ENCODE measurements around the gene SELENOP.
"Not testable (repeated sequence)": the region's sequence is repeated elsewhere in the genome, so short reads cannot be mapped to it uniquely, and the experiment has no call there.

The SELENOP gene

DNA sequence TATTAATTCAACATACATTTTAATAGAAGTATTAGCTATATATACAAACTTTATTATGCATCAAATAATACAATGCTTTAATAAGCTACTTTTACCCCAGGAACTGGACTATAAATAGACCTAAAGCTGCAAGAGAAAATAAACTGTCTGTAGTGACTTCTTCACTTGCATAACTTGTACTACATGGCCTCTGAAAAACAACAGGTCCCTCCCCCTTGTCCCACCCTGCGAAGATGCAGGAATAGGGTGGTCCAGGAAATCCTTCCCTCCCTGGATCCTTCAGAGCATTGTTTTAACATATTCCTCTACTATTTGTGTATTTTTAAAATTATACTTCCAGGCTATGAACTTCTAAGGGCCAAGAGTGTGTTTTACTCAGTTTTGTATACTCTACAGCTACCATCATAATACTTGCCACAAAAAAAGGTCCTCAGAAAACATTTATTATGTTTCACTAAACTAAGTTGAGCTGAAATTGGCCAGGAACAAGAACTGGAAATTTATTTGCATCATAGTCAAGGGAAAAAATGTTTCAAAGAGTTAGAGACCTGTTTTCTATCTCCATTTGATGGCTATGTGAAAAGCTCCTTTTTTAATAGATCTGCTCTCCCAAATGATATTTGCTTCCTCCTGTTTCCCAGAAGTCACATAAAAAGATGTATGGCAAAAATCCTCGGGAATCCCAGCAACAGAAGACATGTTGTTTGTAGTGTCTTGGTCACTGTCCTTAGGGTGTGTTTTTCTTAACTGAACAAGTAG, 15.2 kb upstream of the SELENOP start:
- DNase-seq (ENCODE audit: low read depth in 1 of 2, low spot score in 1 of 2) = no peak

DNA sequence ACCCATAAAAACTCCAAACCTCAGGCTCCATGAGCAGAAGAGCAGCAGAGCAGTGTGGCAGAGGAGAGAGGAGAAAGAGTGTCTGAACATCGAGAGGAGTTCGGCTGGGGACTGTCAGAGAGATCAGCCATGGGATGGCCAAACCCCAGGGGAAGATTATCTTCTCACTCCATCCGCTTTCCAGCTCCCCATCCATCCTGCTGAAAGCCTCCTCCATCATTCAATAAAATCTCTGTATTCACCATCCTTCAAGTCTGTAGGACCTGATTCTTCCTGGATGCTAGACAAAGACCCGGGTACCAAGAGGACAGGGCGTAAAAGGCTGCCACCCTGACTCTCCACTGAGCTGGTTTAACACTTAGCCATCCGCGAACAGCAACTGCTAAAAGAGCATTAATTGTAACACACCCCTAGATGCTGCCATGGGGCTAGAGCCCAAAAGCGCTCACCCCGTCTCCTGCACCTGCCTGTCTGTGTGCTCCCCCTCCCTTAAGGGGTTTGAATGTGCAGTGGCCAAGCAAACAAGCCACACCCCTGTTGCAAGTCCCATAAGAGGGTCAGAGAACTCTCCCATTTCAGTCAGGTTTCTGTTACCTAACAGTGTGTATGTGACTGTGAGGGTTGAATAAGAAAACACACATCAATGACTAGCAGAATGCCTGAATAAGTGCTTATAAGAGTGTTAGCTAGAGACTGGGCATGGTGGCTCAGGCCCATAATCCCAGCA, 13.9 kb upstream of the SELENOP start:
- no peak for DNase-seq (ENCODE audit: low read depth in 1 of 2, low spot score in 1 of 2)

DNA sequence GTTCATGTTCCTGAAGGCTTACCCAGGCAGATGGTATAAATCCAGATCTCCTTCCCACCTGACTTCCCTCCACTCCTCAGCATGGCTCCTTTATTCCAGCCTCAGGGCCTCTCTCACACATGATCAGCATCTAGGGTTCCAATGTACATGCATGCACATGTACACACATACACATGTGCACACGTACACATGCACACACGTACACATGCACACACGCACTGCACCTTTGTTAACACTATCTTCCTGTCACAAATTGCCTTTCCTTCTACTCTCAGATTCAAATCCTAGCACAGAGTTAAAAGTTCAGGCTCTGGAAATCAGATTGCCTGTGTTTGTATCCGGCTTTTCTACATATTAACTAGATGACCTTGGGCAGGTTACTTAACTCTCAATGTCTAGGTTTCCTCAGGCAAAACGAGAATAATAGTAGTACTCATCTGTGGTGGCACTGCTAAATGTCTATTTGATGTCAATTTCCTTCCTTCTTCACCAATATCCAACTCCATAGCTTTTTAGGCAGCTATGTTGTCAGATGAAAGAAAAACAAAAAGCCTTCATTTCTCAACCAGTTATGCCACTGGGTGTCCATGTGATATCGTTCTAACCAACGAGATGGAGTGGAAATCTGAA, 12.8 kb upstream of the SELENOP start:
- DNase-seq (ENCODE audit: low read depth in 1 of 2, low spot score in 1 of 2) = no peak

DNA sequence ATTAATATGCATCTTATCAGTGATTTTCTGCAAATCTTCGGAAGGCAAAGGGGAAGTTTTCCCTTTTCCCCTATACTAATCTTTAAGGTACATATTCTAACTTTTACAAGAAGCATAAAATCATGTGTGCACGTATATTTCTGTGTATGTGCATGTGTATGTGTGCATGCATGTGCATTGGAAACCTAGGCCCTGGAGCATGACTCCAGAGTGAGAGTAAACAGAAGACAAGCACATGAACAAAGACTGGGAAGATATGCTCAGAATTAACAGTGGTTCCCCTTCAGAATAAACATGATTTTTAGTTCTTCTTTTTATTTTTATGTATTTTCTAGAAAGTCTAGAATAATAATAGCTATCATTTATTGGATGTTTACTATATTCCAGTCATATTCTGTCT, 10.9 kb upstream of the SELENOP start:
- no peak for DNase-seq (ENCODE audit: low read depth in 1 of 2, low spot score in 1 of 2)

DNA sequence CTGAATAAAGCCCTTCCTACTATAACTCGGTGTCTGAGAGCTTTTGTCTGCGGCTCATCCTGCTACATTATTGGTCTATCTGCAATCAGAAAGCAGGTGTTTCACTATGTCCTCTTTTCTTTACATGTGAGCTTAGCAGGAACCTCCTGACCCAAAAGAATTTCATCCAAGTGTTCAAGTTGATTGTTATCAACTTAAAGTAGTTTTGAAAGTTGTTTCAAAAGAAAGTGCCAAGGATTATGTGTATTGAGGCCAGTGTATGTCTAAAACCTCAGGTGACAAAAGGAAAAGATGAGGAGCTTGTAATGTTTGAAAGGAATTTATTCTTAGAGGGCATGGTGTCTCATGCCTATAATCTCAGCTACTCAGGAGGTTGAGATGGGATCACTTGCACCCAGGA, 8.1 kb upstream of the SELENOP start:
- DNase-seq (ENCODE audit: low read depth in 1 of 2, low spot score in 1 of 2) = no peak

DNA sequence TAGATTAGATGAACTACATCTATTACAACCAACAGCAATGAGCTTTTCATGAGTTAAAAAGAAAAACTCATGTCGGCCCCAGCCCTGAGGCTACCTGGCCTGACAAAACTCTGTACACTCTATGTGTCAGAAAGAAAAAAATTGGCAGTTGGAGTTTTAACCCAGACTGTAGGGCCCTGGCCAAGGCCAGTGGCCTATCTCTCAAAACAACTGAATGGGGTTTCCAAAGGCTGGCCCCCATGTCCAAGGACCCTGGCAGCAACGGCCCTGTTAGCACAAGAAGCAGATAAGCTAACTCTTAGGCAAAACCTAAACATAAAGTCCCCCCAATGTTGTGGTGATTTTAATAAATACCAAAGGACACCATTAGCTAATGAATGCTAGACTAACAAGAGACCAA, 4.9 kb upstream of the SELENOP start:
- DNase-seq (ENCODE audit: low read depth in 1 of 2, low spot score in 1 of 2) = not testable (repeated sequence)

DNA sequence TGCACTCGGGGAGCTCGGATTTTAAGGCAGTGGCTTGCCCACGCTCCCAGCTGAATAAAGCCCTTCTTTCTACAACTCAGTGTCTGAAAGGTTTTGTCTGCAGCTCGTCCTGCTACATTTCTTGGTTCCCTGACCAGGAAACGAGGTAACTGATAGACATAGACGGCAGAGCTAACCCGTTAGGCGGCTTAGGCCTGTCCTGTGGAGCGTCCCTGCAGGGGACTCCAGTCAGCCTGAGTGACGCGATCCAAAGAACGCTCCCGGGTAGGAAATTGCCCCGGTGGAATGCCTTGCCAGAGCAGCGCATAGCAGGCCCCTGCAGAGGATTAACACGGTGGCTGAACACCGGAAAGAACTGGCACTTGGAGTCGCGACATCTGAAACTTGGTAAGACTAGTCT, 1.8 kb upstream of the SELENOP start:
- DNase-seq (ENCODE audit: low read depth in 1 of 2, low spot score in 1 of 2) = no peak

DNA sequence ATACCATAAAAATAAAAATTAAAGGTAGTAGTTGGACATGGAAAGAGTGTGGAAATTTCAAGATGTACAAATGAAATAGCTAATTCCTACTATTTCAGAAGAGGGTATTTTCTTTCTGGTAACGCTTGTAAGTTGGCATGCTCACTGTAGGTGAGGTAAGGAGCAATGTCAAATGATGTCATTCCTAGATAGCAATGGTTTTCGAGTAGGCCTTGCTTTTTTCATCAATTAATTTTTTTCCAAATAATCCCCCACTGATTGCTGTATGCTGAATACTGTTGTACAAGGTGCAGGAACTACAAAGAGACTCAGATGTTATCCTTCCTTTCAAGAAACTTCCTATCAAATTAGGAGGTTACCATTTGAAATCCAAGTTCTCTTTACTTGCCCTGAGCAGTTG, 928 bp upstream of the SELENOP start:
- no peak for DNase-seq (ENCODE audit: low read depth in 1 of 2, low spot score in 1 of 2)

DNA sequence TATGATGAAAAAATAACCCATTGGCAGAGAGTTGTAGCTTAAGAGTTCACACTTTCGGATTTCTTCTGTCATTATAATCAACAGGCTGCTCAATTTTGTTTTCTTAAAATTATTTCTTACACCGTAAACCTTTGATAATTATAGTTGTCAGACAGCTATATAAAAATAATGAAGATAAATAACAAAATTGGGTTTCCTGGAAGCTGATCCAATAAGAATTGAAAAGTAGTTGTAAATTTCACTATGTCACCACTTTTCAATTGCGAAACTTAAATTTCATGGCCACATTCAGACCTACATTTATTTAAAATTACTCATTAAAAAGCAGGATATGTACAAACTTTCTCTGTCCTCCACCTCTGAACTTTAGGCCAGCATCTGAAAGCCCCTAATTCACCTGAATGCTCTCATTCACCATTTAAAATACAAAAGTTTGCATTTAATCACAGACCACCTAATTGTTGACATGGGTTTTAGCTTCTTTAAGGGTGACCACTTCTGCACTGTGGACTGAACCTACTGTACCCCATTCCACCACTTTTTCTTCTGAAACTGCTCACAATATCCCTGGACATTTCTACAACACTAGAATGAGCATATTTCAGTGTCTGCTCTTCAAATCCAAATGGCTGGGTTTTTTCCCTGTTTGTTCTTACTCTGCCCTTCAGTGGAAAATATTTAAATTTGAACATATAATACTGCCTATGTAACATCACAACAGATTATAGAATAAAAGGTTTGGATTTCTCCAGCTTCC, 680 bp downstream of the SELENOP start:
- DNase-seq (ENCODE audit: low read depth in 1 of 2, low spot score in 1 of 2) = no peak

DNA sequence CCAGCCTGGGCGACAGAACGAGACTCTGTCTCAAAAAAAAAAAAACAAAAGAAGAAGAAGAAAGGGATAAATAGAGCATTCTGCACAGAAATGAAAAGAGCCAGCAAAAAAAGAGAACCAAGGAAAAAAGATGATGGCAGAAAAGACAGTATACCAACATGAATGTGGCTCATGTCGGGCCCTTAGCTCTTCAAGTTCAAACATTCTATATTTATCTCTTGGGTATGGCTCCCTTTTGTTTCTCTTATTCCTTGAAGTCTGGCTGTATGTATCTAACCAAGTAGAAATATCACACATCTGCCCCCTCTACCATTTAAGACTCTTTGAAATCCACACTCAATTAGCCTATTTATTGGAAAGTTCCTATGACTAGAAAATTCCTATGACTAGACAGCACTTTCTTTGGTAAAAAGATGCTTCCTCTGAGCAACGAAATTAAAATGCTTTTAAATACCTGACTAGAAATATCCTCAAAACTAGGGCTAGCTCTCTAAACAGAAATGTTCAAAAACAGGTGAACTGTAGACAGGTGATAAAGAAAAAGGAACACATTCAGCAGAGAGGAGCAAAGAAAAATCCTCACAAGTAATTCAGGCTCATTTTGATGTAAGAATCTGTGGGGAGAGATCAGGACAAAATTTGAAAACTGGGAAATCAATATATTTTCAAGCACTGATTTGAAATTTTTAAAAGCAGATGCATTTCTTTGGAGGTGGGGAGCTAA, 2.6 kb downstream of the SELENOP start:
- DNase-seq (ENCODE audit: low read depth in 1 of 2, low spot score in 1 of 2) = no peak

DNA sequence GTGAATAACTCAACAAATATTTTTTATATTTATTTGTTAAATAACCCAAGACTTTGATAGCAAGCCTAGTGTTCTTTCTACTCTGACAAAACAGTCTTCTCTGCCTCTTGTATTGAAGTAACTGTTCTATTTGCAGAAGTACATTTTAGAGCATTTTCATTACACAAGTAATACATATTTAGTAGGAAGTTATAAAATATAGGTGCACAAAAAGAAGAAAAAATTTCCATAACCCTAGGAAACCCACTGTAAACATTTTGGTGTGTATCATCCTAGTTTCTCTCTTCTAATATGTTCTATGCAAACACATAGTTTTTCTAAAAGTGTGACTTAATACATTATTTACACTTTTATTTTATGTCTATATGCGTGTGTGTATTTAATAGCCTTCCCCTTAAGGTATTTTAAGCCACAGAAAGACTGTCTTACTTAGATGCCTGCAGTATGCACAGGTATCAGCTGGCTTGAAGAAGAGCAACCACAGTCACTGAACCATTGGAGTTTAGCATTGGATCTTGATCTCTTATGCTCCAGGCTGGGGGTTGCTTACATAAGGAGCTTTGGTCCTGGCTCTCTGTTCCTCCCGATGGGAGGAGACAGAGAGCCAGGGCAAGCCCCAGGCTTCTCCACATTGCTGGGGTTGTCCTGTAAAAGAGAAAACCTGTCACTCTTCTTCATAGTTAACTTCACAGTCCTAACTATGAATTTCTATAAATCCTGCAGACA, 3.8 kb downstream of the SELENOP start:
- no peak for DNase-seq (ENCODE audit: low read depth in 1 of 2, low spot score in 1 of 2)

DNA sequence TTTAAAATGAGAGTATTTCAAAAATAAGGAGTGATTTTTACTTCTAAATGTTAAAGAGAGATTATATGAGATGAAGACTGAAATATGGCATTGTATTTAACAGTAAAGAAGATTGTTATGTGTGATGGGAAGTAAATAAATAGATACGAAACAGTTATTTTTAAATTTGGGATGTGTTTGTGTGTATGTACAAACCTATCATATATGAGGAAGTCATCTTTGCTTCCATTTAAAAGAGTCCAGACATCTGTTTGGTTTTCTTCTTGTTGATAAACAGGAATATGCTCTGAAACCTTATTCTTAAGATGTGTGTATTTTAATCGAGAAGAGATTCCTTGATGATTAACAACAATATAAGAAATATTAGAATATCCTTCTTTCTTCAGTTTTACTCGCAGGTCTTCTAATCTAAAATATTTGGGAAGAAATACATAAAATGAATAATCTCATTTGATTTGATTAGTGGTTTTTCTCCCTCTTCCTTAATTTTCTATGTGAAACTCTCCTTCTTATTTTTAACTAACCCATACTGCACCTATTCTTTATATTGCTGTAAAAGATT, 4.9 kb downstream of the SELENOP start:
- DNase-seq (ENCODE audit: low read depth in 1 of 2, low spot score in 1 of 2) = no peak

DNA sequence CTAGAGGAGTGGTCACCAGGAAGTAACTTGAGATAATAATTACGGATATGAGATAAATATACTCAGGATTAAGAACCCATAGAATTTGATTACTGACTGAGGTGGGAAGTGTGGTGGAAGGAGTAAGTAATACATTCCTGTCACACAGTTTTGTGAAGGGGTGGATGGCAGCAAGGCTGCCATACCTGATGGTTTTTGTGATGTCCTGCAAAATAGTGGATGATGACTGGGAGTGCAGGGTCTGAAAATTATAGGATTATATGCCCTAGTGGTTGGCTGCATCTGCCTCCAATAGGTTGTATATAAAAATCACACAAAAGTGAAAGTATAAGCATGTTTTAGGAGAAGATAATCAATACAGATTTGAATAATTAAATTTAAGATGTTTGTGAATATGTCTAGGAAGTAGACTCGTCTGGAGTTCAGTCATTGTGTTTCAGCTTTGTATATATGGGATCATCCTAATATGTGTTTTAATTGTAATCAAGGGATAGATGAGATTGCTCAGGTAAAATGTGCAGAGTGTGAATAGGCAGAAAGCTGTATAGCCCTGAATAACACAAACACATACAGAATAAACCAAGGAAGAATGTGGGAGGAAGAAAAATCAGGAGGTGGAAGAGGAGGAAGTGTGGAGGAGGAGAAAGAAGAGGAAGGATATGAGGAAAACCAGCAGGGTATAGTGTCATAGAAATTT, 5.5 kb downstream of the SELENOP start:
- no peak for DNase-seq (ENCODE audit: low read depth in 1 of 2, low spot score in 1 of 2)

DNA sequence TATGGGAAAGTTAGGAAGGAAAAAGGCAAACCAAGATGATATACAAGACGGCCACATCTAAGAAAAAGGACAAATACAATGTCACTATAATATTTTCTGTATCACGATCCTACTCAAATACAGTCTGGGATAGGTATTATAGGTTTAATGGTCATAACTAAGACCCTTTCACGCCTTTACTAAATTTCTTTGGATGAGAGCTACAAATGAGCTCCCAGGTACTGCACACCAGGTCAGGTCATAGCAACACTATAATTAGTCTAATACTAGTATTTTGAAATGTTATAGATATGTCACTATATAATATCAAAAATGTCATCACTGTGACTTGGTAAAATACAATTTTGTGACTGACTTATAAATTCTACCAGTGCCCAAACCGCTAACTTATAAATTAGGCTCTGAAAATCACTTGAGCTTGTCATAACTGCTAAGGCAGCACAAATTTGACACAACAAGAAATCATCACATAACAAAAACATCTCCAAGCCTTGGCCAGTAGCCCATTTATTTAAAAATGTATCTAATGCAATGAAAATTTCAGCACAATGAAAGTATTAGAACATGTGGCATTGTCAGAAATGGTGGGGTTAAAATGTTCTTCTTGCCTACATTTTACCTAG, 6.9 kb downstream of the SELENOP start:
- no peak for DNase-seq (ENCODE audit: low read depth in 1 of 2, low spot score in 1 of 2)

DNA sequence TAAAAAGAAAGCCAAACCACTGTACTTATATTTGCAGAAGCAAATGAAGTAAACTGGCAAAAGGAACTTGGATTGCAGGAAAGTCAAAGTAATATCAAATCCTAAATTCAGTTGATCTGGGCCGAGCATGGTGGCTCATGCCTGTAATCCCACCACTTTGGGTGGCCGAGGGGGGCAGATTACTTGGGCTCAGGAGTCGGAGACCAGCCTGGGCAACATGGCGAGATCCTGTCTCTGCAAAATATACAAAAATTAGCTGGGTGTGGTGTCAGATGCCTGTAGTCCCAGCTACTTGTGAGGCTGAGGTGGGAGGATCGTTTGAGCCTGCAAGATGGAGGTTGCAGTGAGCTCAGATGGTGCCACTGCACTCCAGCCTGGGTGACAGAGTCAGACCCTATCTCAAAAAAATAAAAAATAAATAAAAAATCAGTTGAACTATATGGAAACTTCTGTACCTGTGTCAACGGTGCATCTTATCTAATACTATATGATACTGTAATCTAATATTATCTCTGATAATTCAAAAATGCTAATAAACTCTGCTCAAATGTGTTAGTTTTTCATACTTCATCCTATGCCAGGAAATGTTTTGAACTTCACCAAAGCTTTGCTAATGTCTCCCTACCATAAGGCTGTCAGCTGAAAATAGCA, 10.1 kb downstream of the SELENOP start:
- no peak for DNase-seq (ENCODE audit: low read depth in 1 of 2, low spot score in 1 of 2)

DNA sequence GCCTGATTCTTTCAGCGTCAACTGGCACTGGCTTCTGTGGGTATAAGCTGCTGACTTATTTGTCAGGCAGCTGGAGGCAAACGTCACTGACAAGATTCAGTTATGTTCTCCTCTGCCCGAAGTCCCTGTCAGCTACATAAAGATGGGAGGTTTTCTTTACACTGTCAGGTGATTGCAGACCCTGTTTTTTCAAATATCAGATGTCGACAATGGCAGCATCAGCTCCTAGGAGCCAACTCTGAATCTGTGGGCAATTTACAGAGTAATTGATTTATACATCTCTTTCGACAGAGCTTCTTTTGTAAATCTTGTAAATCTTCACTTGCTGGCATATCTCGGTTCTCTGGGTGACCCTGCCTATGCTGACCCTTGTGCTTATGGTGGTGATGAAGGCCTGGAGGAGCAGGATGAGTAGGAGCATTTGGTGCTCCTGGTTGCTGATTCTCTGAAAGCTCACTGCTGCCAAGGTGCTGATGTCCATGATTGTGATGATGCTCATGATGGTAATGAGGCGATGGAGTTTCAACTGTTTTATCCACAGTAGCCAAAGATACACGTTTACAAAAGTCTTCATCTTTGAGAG, 10.9 kb downstream of the SELENOP start:
- DNase-seq (ENCODE audit: low read depth in 1 of 2, low spot score in 1 of 2) = no peak

DNA sequence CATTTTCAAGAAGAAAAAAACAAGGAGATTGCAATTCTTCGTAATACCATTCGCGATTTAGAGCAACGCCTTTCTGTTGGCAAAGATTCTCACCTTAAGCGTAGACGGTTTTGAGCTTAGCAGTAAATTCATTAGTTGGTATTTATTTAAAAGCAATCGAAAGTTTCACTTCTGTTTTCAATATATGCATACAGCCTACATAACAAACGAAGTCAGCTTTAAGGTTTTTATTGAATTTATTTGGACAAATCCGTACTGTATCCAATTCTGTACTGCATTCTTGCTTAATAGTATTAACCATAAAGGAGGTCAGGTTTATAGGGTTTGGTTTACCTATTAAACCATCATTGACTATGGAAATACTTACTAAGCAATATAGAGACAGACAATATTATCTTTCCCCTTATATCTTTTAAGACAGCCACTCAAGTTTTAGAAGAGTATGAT, 12.0 kb downstream of the SELENOP start:
- no peak for DNase-seq (ENCODE audit: low read depth in 1 of 2, low spot score in 1 of 2)

DNA sequence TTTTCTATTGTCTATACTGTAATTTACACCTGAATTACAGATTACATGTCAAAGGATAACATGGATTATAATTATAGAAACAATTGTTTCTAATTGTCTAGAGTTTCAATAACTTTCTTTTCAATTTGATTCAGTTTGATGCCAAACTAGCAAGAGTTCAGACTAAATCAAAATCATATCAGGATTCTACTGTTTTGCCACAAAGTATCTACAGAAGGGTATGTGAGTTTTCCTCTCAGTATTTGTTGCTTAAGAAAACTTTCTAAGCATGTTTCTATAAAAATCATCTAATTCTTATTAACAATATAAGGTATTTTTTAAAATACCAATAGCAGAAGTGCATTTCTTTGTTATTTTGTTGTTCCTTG, 12.5 kb downstream of the SELENOP start:
- no peak for DNase-seq (ENCODE audit: low read depth in 1 of 2, low spot score in 1 of 2)

All from activated T-helper 1 cell treated with anti-CD3 and anti-CD28 coated beads, Interleukin-2, amount 50 U/mL, for 16 hours (primary cell).